ENCODE measurements around the gene MYL7.
A peak's percentile ranks its signal among the peaks of the same experiment; 100 is the strongest.

The MYL7 gene

GRCh38 chr7:44098092-44099068 lies 42.8 kb downstream of the MYL7 start:
- DNase-seq, result no peak

GRCh38 chr7:44097064-44097932 lies 43.8 kb downstream of the MYL7 start:
- DNase-seq, result peak in 1 of 2 donors; percentile 50

- DNase-seq, result no peak
Observed at GRCh38 chr7:44096326-44096881, 44.7 kb downstream of the MYL7 start.

- no peak for DNase-seq
Observed at GRCh38 chr7:44095781-44096180, 45.4 kb downstream of the MYL7 start.

GRCh38 chr7:44094883-44095592 lies 46.1 kb downstream of the MYL7 start:
- DNase-seq, result no peak

GRCh38 chr7:44094365-44094764 lies 46.8 kb downstream of the MYL7 start:
- DNase-seq, result no peak

GRCh38 chr7:44093102-44093641 lies 48.0 kb downstream of the MYL7 start:
- no peak for DNase-seq
